GM12873 (cell line): ENCODE results near the gene LSM10.

Experiments
- TF ChIP-seq, protein P1 (sequence below): IDR thresholded peaks from 2 replicates; pipeline ENCODE4 v1.5.1; 2012; ENCODE audit warnings: low read depth, mild to moderate bottlenecking, moderate library complexity, low read length, control low read depth; ENCODE audit not compliant: insufficient read depth; ENCODE audit errors: missing control alignments

Gene LSM10

GRCh38 chr1:36343651-36344394 is 53.9 kb downstream of the LSM10 start:
- TF ChIP-seq, protein P1, sequence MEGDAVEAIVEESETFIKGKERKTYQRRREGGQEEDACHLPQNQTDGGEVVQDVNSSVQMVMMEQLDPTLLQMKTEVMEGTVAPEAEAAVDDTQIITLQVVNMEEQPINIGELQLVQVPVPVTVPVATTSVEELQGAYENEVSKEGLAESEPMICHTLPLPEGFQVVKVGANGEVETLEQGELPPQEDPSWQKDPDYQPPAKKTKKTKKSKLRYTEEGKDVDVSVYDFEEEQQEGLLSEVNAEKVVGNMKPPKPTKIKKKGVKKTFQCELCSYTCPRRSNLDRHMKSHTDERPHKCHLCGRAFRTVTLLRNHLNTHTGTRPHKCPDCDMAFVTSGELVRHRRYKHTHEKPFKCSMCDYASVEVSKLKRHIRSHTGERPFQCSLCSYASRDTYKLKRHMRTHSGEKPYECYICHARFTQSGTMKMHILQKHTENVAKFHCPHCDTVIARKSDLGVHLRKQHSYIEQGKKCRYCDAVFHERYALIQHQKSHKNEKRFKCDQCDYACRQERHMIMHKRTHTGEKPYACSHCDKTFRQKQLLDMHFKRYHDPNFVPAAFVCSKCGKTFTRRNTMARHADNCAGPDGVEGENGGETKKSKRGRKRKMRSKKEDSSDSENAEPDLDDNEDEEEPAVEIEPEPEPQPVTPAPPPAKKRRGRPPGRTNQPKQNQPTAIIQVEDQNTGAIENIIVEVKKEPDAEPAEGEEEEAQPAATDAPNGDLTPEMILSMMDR = no peak
